ENCODE results near the gene TOPBP1.
"Not testable (repeated sequence)": the region's sequence is repeated elsewhere in the genome, so short reads cannot be mapped to it uniquely, and the experiment has no call there.

The TOPBP1 gene

GRCh38 chr3:133661454-133662277, at the start of gene TOPBP1:
Gene TOPBP1 (minus strand): TSS chr3:133661941. CDS start chr3:133661127, 814 bp downstream.
- peak; percentile 72 for DNase-seq

- no peak for DNase-seq
Measured at GRCh38 chr3:133711013-133711412, 49.3 kb upstream of the TOPBP1 start.

GRCh38 chr3:133709139-133709750, 47.5 kb upstream of the TOPBP1 start:
- DNase-seq = no peak

- DNase-seq = no peak
Measured at GRCh38 chr3:133706033-133706432, 44.3 kb upstream of the TOPBP1 start.

GRCh38 chr3:133703915-133704314, 42.2 kb upstream of the TOPBP1 start:
- no peak for DNase-seq

GRCh38 chr3:133701435-133702358, 40.0 kb upstream of the TOPBP1 start:
- no peak for DNase-seq

- no peak for DNase-seq
Measured at GRCh38 chr3:133700351-133700750, 38.6 kb upstream of the TOPBP1 start.

GRCh38 chr3:133699903-133700302, 38.2 kb upstream of the TOPBP1 start:
- no peak for DNase-seq

GRCh38 chr3:133699467-133699866, 37.7 kb upstream of the TOPBP1 start:
- DNase-seq = no peak

- no peak for DNase-seq
Measured at GRCh38 chr3:133697960-133698359, 36.2 kb upstream of the TOPBP1 start.

GRCh38 chr3:133695560-133696171, 33.9 kb upstream of the TOPBP1 start:
- DNase-seq = no peak

- DNase-seq = no peak
Measured at GRCh38 chr3:133694288-133695268, 32.8 kb upstream of the TOPBP1 start.

- no peak for DNase-seq
Measured at GRCh38 chr3:133693821-133694220, 32.1 kb upstream of the TOPBP1 start.

GRCh38 chr3:133692759-133693158, 31.0 kb upstream of the TOPBP1 start:
- DNase-seq = no peak

GRCh38 chr3:133691273-133692107, 29.7 kb upstream of the TOPBP1 start:
- peak; percentile 27 for DNase-seq

- DNase-seq = not testable (repeated sequence)
Measured at GRCh38 chr3:133677993-133678392, 16.3 kb upstream of the TOPBP1 start.

GRCh38 chr3:133676336-133677118, 14.8 kb upstream of the TOPBP1 start:
- DNase-seq = no peak

- DNase-seq = no peak
Measured at GRCh38 chr3:133675631-133676335, 14.0 kb upstream of the TOPBP1 start.

- DNase-seq = no peak
Measured at GRCh38 chr3:133674290-133674919, 12.7 kb upstream of the TOPBP1 start.

Measured in EL (cell line).